HG03097 (cell line): ENCODE measurements around the gene MUC4.

ENCODE experiments used
- ATAC-seq: cut with Tn5 transposase; IDR thresholded peaks from one replicate; pipeline ENCODE4 v1.9.1; 2021; ENCODE audit not compliant: unreplicated experiment, low FRiP score

MUC4 gene

GRCh38 chr3:195705081-195705991 is 106.4 kb downstream of the MUC4 start:
- no peak for ATAC-seq

GRCh38 chr3:195704433-195704999 is 107.2 kb downstream of the MUC4 start:
- ATAC-seq = no peak

- no peak for ATAC-seq
These were observed 108.0 kb downstream of the MUC4 start for GRCh38 chr3:195703776-195704175.

- no peak for ATAC-seq
These were observed 110.5 kb downstream of the MUC4 start for GRCh38 chr3:195701042-195701915.

GRCh38 chr3:195700319-195700718 is 111.4 kb downstream of the MUC4 start:
- no peak for ATAC-seq

- ATAC-seq = no peak
These were observed 111.9 kb downstream of the MUC4 start for GRCh38 chr3:195699860-195700259.

- no peak for ATAC-seq
These were observed 112.3 kb downstream of the MUC4 start for GRCh38 chr3:195699388-195699771.

- ATAC-seq = no peak
These were observed 112.9 kb downstream of the MUC4 start for GRCh38 chr3:195698647-195699387.

GRCh38 chr3:195698325-195698646 is 113.4 kb downstream of the MUC4 start:
- ATAC-seq = no peak

- no peak for ATAC-seq
These were observed 114.0 kb downstream of the MUC4 start for GRCh38 chr3:195697582-195698324.
